Stimulated activated CD4-positive, alpha-beta T cell treated with anti-CD3 and anti-CD28 coated beads, Interleukin-15, amount 100 ng/mL, for 1 hour (primary cell): ENCODE measurements around the gene B4GALT1.

Experiments
- DNase-seq, 2 donors: peaks; one replicate each; pipeline ENCODE4 v3.0.0-alpha.2; 2020; ENCODE audit warnings: low read depth in 1 of 2, low spot score in 1 of 2

Gene B4GALT1

DNA sequence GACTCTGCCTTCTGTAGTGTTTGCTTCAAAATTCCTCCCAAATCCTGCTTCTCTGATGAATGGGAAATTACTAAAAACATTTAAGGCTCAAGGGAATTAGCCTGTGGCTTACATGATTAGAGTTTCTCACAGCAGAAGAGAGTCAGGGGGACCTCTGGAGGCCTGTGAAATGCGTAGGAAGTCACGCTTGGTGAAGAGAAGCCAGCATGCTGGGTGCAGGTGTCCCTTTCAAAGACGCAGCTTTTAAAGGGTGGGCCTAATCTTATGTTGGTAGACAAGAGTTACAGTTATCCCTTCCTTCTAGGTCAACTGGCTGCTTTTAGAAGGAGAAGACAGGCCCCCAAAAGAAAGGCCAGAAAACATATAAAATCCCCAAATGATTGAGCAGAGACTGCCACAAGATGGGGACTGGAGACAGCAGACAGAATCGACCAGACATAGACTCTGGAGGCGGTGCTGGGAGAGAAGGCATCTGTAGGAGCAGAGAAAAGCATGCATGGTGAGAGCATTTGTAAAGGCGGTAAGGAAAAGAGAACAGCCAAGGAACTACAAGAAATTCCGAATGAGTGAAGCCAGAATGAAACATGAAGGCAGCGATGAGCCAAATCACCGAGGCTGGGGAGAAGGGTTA is 42.3 kb downstream of the B4GALT1 start:
- no peak for DNase-seq

DNA sequence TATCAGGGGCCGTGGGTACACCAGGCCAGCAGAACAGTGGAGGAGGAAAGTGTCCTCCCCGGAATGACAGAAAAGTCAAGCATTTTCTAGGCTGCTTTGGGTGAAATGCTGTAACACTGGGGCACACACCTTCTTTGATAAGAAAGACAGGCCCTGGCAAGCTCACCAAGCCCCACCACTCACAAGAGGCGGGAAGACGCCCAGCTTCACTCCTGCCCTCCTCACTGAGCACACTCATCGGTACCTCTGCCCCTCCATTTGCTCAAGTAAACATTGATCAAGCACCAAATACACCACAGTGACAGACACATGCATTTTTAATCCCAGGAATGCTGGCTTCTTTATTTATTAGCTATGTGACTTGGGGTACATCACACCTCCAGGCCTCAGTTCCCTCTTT is 43.1 kb downstream of the B4GALT1 start:
- no peak for DNase-seq

DNA sequence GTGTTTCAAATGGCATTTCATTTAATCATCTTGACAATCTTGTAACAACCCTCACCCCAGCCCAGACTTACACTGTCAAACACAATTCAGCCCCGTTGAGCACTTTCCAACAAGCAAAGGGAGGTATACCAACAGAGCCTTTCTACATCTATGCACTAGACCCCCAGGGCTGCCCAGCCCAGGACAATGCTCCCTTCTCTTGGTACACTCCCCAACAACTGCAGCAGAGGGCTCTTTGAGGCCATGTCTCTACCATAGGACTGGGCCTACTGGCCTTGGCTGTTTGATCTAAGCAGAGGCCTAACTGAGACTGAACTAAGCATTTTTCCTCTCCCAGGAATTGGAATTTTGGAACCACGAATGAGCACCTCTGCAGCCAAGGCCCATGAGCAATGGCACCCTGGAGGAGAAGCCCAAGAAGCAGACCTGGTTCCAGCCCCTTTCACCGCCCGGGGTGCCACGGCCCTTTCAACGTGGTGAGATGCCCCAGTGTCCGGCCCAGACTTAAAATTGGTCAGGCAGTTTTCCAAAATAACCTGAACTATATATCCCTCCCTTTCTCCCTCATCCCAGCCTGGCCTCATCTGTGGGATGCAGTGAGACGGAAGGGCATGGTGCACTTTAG is 43.6 kb downstream of the B4GALT1 start:
- DNase-seq: no peak

DNA sequence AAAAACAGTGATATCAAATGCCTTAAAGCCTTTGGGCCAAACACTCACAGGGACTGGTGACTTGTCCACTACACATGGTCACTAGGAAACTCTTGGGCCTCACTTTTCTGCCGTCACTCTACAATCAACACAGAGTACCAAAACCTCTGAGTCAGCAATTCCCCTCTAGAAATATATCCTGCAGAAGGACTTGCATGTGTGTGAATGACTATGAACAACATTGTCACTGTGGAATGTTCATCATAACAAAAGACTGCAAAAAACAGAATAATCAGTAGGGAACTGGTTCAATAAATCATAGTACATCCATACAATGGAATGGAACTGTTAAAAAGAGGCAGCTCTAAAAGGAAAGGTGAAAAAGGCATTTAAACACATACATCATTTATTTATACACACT is 46.5 kb downstream of the B4GALT1 start:
- DNase-seq: no peak

DNA sequence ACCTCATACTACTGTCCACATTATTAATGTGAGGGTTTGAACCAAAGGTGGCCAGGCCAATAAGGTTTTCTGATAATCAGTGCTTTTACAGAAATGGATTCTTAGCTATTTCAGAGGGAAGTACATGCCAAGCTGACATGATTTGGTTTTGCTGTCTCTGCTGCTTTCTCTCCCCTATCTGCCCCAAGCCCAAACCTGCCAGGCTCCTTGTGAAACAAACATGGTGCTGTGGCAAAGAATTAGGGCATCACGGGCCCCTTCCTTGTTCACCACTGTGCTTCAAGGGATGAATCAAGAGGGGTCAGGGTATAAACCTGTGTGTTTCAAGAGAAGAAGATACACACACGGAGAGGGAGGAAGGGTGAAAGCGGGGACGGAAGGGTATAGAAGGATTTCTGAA is 49.3 kb downstream of the B4GALT1 start:
- DNase-seq: no peak

DNA sequence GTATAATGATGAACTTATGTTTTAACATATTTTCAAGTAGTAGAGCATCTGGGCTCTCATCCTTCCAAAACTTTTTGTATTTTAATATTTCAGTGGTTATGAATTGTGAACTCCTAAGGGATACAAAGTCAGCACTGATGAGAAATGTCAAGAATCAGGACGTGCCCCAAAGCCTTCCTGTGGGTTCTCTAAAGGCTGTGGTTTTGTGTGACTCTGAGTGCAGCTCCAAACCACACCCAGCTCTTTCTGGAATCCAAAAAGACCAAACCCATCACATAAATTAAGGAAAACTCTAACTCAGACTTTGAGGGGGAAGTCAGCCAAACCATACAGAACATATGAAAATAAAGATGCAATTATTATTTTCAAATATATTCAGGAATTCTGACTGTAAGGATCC is 49.8 kb downstream of the B4GALT1 start:
- no peak for DNase-seq

DNA sequence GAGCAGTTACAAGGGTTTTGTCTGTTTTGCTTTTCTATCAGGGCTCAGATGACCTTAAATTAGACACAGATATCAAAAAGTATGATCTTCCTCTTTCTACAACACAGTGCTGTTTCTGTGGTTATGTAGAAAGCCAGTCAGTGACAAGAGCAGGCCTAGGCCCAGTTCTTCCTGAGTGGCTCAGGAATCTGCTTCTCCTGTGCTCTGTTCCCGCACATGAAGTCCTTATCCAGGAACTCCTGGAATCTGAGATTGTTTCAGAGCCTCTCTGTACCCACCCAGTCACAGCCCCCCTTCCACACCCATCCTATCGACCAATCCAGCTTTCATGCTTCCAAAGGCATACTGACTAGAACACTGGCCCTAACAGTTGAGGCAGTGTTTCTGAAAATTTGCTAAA is 50.3 kb downstream of the B4GALT1 start:
- DNase-seq: no peak

DNA sequence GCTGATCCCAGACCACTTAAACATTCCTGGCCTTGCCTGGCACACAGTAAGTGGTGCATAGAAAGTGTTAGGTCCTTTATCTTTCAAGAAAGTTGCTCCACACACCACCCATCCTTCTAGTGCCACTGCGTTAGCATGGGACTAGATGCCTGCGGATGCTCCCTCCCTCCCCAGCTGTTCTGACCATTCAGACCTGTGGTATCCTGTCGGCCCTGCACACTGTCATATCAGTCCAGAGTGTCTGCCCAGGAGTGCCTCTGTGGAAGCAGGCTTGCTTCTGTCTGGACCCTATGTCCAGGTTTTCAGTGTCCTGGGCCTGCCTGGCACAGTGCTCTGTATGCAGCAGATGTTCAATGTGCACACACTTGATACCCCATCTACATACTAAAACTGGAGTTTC is 52.4 kb downstream of the B4GALT1 start:
- DNase-seq: no peak

DNA sequence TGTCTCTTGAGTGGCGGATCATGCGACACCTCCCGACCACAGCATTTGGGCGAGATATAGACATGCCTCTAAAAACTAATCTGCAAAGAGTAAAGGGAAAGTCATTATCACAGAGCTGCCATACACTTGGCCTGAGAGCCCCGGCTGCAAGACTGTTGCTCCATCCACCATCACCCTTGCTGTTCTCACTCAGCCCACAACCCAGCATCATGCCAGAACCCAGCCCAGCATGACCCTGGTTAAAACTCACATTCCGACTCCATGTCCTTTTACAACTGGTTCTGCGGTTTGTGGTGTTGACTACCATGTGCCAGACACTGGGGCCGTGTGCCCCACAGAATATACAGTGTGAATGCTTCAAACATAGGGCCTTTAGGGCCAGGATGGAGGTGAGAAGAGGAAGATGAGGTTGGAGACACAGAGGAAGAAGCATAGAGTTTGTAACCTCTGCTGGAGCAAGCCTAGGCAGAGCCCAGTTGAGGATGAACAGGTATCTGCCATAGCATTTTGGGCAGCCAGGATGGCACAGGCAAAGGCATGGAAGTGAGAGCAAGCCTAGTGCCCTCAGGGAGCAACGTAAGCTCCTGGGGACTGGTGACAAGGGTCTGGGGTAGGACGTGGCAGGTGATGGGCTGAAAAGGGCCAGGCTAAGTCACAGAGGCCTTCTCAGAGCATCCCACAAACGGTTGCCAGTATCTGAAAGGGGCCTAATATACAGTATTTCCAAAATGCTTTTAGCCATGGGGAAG is 53.2 kb downstream of the B4GALT1 start:
- DNase-seq: no peak

DNA sequence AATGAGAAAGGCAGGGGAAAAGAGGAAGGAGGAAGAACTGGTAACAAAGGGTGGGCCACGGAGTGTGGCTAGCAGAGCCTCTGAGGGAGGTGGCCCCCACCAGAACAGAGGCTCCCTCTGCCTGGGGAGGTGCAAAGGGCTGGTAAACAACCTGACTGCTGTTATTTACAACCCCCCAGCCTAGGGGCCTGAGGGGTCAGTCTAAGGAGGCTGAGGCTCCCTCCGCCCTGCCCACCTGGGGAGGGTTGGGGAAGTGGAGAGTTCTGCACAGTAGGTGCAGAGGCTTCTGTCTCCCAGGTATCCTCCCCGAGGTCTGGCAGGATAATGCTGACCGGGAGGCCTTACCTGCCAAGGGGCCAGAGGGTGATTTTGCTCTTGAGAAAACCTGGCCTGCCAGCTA is 55.0 kb downstream of the B4GALT1 start:
- DNase-seq: no peak

DNA sequence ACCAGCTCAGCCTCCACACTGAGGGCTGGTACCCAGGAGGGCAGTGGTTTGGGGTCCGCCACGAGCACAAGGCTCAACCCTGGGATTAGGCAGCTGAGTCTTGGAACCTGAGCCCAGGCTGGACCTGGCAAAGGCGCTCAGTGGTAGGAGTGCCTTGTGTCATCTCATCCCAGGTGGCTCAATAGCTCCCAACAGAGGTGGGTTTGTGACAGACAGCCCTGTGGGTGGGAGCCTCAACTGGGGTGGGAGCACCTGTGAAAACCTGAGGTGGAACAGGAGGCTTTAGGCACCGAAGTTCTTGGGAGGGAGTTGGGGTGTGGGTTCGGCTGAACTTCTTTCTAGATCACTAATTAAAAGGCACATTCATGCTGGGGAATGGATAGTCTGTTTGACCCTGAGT is 55.5 kb downstream of the B4GALT1 start:
- no peak for DNase-seq

DNA sequence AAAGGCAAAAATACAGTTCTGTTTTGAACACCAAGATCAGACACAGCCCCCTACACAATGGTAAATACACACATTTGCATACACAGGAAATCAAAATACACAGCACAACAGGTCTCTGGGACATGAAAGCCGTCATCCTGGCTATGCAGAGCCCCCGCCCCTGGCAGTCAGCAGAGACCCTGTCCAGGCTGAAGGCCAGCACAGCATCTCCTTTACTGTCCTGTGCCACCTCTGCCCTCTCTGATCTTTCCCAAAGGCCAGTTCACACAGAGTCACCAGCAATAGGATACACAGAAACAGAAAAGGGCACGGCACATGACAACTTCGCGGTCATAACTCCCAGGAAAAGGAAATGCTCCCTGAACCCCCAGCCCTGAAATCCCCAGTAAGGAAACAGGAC is 56.5 kb downstream of the B4GALT1 start:
- no peak for DNase-seq

DNA sequence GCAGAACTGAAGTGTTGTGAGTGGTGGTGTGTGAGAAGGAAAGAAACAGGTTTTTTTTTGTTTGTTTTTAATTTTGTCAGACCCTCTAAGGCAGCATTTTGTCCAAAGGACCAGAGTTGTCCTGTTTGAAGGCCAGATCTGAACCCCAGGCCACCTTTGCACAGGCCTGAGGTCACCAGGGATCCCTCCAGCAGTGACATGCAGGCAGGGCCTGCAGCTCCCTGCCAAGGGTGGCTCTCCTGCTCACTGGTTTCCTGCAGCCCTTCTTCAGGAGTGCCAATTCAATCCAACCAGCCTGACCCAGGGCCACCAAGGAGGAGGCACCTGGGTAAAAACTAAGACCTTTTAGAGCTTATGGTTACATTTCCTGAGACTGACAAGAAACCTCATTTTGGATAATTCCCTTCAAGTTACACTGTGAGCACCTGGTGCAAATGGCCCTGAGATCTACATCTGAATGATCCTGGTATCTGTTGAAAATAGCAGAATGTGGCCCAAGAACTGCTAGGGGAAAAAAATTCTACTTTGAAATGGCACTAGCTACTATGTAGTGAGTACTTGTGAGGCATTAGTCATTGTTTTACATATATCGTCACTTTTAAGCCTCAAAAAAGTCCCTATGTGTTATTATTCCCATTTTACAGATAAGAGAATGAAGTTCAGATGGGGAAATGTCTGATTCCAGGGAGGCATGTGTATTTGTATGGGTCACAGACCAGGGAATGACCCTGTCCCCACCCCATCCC is 57.1 kb downstream of the B4GALT1 start:
- DNase-seq: no peak

DNA sequence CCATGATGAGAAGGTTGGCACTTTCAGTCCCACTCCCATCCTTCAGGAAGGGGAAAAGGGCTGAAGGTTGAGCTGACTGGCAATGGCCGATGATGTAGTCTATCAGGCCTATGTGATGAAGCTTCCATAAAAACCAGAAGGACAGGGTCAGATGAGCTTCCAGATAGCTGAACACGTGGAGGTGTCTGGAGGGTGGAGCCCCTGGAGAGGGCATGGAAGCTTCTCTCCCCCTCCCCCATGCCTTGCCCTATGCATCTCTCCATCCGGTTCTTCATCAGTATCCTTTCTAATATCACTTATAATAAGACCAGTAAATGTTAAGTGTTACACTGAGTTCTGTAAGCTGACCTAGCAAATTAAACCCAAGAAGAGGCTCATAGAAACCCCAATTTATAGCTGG is 58.0 kb downstream of the B4GALT1 start:
- no peak for DNase-seq

DNA sequence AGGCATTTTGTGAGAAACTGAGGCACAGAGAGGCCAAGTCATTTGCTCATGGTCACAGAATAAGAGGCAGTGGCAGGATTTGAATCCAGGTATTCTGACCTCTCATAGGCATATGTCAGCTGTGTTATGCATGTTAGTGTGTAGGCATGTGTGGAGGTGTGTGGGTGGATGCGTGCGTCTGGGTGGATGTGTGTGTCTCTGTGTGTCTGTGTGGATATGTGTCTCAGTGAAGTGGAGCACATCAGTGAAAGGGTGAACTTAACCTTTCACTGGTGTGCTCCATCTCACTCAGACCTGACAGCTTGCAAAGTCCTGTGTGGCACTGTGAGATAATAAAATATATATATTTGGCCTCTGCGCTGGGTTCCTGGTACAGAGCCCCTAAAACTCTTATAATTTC is 58.7 kb downstream of the B4GALT1 start:
- no peak for DNase-seq

DNA sequence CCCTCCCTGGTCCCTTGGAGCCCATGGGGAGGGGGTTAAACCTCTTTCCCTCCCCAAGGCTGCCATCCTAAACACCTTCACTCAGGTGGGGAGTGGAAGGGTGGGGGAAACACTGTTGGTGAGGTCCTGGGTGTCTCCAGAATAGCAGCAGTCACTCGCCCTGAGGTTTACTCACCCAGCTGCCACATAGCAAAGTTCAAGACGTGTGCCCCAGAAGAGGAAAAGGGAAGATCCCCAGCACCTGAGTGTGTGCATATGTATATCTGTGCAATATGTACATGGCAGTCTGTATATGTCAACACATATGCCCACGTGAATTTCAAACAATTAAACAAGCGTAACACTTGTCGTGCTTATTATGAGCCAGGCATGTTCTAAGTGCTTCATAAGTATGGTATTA is 59.4 kb downstream of the B4GALT1 start:
- DNase-seq: no peak

DNA sequence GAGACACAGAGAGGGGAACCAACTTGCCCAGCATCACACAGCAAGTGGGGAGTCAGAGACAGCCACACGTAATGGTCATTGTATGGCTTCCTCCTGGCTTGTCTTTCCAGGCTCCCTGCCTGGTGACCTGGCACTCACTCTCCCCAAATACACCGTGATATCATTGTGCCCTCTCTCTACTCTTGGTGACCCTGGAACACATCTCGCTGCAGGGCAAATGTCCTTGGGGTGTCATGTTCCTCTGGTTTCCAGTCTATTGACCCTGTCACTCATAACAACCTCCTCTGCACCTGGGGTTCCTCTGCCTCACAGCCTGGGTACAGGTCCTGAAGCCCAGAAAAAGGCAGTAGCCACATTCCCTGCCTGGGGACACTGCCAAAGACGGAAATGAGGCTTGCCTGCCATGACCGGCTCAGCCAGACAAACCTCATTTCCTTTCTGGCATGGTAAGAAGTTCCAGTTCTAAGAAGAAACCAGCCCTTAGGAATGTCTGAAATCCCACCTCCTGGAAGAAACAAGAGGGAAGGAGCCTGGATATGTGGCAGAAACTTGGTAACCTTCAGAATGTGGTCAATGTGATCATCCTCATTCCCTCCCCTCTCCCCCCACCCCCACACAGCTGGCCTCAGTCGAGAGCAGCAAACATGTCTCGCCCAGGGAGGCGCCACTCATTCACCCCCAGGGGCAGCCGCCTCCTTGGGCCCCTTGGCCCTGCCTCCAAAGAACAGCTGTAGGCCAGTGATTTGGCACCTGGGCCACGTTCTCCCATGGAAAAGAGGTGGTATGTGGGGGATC is 60.1 kb downstream of the B4GALT1 start:
- no peak for DNase-seq

DNA sequence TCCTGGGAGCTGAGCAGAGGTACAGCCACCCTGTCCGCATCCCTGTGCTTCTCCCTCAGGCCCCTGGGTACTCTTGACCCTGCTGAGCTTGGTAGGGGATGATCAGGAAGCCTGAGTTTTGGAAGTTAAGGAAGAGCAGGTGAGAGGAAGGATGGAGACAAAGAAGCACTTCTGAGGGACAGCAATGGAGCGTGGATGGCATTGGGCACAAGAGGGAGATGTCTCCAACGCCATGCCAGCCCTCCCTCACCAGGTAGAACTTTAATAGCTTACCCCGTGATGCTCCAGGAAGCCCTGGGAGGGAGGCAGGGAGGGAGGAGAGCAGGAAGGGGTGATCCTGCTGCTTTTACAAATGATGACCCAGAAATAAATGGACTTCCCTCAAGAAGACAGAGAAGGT is 60.8 kb downstream of the B4GALT1 start:
- DNase-seq: no peak

DNA sequence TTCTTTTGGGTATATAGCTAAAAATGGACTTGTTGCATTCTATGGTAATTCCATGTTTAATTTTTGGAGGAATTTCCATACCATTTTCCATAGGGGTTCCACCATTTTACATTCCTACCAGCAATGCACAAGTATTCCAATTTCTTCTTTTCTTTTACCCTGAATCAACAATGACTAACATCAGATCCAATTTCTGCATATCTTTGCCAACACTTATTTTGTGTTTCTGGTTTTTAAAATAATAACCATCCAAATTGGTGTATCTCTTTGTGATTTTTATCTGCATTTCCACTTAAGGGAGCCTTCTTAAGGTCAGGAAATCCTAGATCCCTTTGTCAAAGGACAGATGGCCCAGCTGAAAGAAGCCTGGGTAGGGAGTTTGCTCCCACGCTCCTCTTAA is 61.2 kb downstream of the B4GALT1 start:
- no peak for DNase-seq

DNA sequence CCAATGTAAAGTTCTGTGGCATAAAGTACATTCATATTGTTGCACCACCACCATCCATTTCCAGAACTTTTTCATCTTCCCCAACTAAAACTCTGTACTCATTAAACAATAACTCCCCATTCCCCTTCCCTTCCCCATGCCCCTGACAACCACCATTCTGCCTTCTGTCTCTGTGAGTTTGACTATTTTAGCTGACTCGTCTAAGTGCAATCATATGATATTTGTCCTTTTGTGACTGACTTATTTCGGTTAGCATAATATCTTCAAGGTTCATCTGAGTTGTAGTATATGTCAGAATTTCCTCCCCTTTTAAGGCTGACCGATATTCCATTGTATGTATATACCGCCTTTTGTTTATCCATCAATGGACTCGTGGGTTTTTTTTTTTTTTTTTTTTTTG is 61.6 kb downstream of the B4GALT1 start:
- no peak for DNase-seq

DNA sequence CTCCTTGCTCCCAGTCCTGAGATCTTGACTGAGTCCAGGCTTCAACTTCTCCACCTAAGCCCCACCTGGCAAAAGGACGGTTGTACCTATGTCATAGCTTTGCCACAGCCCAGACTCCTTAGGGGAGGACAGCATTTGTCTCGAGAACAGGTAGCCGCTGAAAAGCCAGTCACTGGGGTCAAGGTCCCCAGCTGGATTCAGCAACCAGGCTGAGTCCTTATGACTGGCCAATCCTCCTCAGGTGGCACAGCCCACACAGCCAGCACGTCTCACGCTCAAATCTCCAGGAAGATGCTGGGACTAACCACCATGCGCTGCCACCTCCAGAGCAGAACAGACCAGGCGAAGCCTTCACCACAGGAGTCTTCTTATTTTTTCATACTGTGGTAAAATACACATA is 62.7 kb downstream of the B4GALT1 start:
- no peak for DNase-seq
